Adrenal gland (tissue), 5 donors: ENCODE measurements around the gene GALNTL6.

Experiments used
- CTCF ChIP-seq, 6 experiments: fragments of 450-650 bp in 4 of 6; fragments of 200-600 bp in 2 of 6; sonication (generic) in 1 of 6; IDR thresholded peaks; 1 replicate in 5 of 6; 2 replicates in 1 of 6; pipeline versions ENCODE4 v1.5.1 to v1.8.0; 2016 to 2021; ENCODE audit warnings: antibody characterized with exemption in 6 of 6, mild to moderate bottlenecking in 2 of 6, moderate library complexity in 1 of 6
- POLR2A ChIP-seq, 2 donors: fragments of 450-650 bp; IDR thresholded peaks; one replicate each; pipeline ENCODE4 v1.6.1; 2017; ENCODE audit warnings: antibody characterized with exemption in 2 of 2, mild to moderate bottlenecking in 2 of 2, moderate library complexity in 1 of 2
- donor health status: DM: no; HTN: no; CAD: no.

DNA sequence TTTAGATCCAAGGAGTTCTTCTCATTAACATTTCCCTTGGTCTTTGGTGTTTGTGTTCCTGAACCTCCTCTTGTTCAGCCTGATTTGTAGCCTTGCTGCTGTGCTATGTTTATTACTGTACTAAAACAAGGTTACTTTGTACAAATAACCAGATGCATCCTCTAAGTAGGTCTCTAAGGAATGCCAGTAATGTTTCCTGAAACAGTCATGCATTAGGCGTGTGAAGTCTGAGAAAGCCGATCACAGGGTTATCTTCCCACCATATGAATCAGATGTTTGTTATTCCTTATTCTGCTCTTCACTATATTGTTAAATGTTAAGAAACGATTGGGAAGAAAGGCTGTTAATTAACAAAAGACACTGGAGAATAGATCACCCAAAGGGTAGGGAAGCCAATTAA lies 66.9 kb downstream of the GALNTL6 start:
- TF ChIP-seq CTCF (IDR thresholded peaks at IDR 0.05), result no peak
- no peak for TF ChIP-seq POLR2A (IDR thresholded peaks at IDR 0.05)
